GM21576 (cell line): ENCODE measurements around the gene MRPL48.
"Not testable (repeated sequence)": the region's sequence is repeated elsewhere in the genome, so short reads cannot be mapped to it uniquely, and the experiment has no call there.

Experiments
- ATAC-seq: cut with Tn5 transposase; IDR thresholded peaks from one replicate; pipeline ENCODE4 v1.9.1; 2021; ENCODE audit warnings: mild to moderate bottlenecking, moderate library complexity; ENCODE audit not compliant: unreplicated experiment

MRPL48 gene

GRCh38 chr11:73779084-73779902, 8.4 kb upstream of the MRPL48 start:
- ATAC-seq: peak; percentile 98

- no peak for ATAC-seq
Measured at GRCh38 chr11:73781303-73781702, 6.4 kb upstream of the MRPL48 start.

GRCh38 chr11:73783483-73784020, 4.1 kb upstream of the MRPL48 start:
- no peak for ATAC-seq

GRCh38 chr11:73784080-73784634, 3.5 kb upstream of the MRPL48 start:
- ATAC-seq: no peak

- no peak for ATAC-seq
Measured at GRCh38 chr11:73784734-73785133, 2.9 kb upstream of the MRPL48 start.

GRCh38 chr11:73785467-73785866, 2.2 kb upstream of the MRPL48 start:
- not testable (repeated sequence) for ATAC-seq

- no peak for ATAC-seq
Measured at GRCh38 chr11:73787051-73787642, 527 bp upstream of the MRPL48 start.

- ATAC-seq: no peak
Measured at GRCh38 chr11:73789279-73789670, 1.6 kb downstream of the MRPL48 start.

- no peak for ATAC-seq
Measured at GRCh38 chr11:73792584-73792983, 4.9 kb downstream of the MRPL48 start.

- ATAC-seq: no peak
Measured at GRCh38 chr11:73795925-73796632, 8.4 kb downstream of the MRPL48 start.

GRCh38 chr11:73797457-73797856, 9.8 kb downstream of the MRPL48 start:
- ATAC-seq: no peak

GRCh38 chr11:73800276-73800806, 12.7 kb downstream of the MRPL48 start:
- no peak for ATAC-seq

GRCh38 chr11:73801136-73801535, 13.5 kb downstream of the MRPL48 start:
- ATAC-seq: no peak

GRCh38 chr11:73804712-73805111, 17.0 kb downstream of the MRPL48 start:
- no peak for ATAC-seq

- no peak for ATAC-seq
Measured at GRCh38 chr11:73808052-73808451, 20.4 kb downstream of the MRPL48 start.

GRCh38 chr11:73810637-73811036, 23.0 kb downstream of the MRPL48 start:
- ATAC-seq: no peak

GRCh38 chr11:73812234-73812633, 24.6 kb downstream of the MRPL48 start:
- ATAC-seq: no peak

GRCh38 chr11:73814812-73815211, 27.1 kb downstream of the MRPL48 start:
- ATAC-seq: no peak

- ATAC-seq: no peak
Measured at GRCh38 chr11:73818846-73819245, 31.2 kb downstream of the MRPL48 start.

GRCh38 chr11:73830261-73830660, 42.6 kb downstream of the MRPL48 start:
- ATAC-seq: no peak

- no peak for ATAC-seq
Measured at GRCh38 chr11:73833067-73833466, 45.4 kb downstream of the MRPL48 start.
